ENCODE measurements around the gene GOLT1A. TPM values are rescaled to one million over a fixed set of nuclear protein-coding genes. Genes with fewer than 3 reads are reported as not detected.
A peak's percentile ranks its signal among the peaks of the same experiment; 100 is the strongest.

GOLT1A gene
- total RNA-seq, 1 experiment from 2014 or later: not detected

DNA sequence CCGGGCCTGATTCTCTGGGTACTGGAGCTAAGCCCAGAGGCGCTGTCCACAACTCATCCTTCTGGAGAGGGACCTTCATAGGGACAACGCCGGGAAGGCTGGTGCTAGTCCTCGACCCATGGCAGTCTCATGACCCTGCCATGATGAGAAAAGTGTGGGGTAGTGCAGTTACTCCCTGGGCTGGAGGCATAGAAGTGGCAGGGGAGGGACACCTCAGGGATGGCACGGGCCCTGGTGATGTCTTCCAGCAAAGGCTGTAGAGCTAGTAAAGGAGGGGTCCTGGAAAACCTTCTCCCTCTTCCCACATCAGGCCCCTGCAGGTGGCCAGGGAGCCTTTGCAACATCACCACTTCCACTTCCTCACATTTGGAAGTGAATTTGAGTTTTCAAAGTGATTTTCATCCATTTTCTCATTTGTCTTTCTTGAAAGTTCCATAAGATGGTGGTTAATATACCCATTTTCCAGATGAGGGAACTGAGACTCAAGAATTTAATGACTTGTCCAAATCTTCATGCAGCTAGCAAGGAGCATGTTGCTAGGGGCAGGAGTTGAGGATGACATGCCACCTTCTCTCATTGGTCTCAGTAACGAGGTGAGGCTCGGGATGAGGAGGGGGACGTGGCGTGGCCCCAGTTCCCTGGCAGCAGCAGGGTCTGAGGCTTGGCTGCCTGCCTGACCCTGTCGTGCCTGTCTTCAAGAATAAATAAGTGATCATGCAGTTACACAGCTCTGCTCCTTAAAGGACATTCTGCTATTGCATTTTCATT, 3.3 kb upstream of the GOLT1A start:
- Histone ChIP-seq H3K4me3 (no peak overlapping the region), H3K36me3 (no peaks in the 10 kb centered on the region), H3K27me3 (no peaks in the 10 kb centered on the region), H3K9me3 (replicated peaks) (no peaks in the 10 kb centered on the region), H3K27ac (no peak overlapping the region), H3K4me1 (no peaks in the 10 kb centered on the region)
- no peak for DNase-seq

DNA sequence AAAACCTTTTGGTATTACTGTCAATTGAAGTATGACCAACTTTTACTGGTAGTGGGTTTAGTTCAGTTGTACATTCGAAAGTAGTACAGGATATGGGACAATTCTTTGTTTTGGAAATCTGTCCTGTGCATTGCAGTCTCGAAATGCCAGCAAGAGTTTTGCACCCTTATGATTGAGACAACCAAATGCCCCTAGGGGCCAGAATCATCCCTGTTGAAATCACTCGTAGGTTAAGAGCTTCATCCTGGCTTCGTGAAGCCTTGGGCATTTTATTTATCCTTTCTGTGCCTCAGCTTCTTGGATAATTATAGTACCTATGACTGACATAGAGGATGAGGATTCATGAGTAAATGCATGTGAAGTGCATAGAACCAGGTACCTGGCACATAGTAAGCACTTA, 2.4 kb upstream of the GOLT1A start:
- H3K9me3 ChIP-seq (replicated peaks): no peaks in the 10 kb centered on the region
- no peaks in the 10 kb centered on the region for H3K4me1 ChIP-seq
- no peak overlapping the region for H3K4me3 ChIP-seq
- no peaks in the 10 kb centered on the region for H3K27me3 ChIP-seq
- DNase-seq: no peak
- H3K27ac ChIP-seq: no peak overlapping the region
- no peaks in the 10 kb centered on the region for H3K36me3 ChIP-seq

DNA sequence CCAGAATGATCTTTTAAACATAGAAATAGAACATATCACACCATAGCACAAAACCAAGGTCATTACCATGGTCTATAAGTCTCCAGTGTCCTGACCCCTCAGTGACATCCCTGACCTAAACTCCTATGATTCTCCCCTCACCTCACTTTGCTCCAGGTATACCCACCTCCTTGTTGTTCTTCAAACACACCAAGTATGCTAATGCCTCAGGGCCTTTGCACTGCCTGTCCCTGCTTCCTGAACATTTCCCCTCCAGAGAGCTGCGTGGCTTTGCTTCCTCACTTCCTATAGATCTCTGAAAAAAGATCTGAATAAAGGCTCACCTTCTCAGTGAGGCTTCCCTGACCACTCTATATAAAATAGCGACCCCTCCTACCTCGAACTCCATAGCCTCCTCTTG, 1.1 kb downstream of the GOLT1A start:
- Histone ChIP-seq H3K27ac (no peak overlapping the region), H3K4me3 (no peak overlapping the region), H3K36me3 (no peaks in the 10 kb centered on the region), H3K27me3 (no peaks in the 10 kb centered on the region), H3K9me3 (replicated peaks) (no peaks in the 10 kb centered on the region), H3K4me1 (no peaks in the 10 kb centered on the region)
- no peak for DNase-seq

DNA sequence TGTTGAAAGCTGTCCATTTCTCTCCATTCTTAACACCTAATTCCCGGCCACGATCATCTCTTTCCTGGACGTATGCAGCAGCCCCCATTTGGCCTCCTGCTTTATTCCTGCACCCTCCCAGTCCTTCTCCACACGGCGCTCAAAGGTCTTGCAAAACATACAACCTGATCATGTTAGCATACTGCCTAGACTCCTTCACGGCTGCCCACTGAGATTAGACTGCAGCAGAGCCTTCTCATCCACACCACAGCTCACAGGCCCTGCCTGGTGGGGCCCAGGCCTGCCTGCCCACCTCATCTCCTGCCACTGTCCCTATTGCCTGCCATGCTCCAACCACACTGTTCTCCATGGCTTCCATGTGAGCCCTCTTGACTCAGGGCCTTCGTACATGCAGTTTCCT, 2.7 kb downstream of the GOLT1A start:
- H3K4me1 ChIP-seq: no peaks in the 10 kb centered on the region; the same call in 1 of the 2 replicates
- DNase-seq: no peak
- H3K27me3 ChIP-seq: no peaks in the 10 kb centered on the region
- no peak overlapping the region for H3K4me3 ChIP-seq
- H3K36me3 ChIP-seq: no peaks in the 10 kb centered on the region
- no peak overlapping the region for H3K27ac ChIP-seq
- no peaks in the 10 kb centered on the region for H3K9me3 ChIP-seq (replicated peaks)

DNA sequence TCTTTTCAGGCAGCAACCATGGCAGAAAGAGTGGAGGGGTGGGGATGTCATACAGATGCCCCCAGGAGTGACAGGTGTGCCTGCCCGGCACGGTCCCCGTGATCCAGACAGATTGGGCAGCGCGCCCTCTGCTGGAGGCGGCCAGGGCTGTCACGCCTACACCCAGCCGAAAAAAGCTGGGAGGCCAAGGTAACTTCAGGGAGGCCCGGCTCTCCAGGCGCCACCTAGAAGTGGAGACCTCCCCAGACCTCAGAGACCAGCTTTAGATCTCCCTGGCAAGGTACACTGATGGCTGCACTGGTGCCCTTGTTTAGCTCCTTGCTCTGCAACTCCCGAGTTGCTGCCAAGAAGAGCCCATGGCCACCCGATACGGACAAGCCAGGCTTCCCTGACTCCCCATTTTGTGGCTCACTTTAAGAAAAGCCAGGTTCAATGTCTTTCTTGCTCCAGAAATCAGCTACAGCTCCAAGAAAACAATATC, 6.6 kb downstream of the GOLT1A start:
- Histone ChIP-seq H3K4me3 (no peak overlapping the region), H3K9me3 (replicated peaks) (no peaks in the 10 kb centered on the region; the same call in 1 of the 2 replicates), H3K27ac (no peak overlapping the region), H3K36me3 (no peaks in the 10 kb centered on the region), H3K27me3 (peaks cover 3% of the 10 kb centered on the region; the same call in 1 of the 2 replicates), H3K4me1 (no peaks in the 10 kb centered on the region; the same call in 1 of the 2 replicates)
- peak; percentile 74 to 84 for DNase-seq

DNA sequence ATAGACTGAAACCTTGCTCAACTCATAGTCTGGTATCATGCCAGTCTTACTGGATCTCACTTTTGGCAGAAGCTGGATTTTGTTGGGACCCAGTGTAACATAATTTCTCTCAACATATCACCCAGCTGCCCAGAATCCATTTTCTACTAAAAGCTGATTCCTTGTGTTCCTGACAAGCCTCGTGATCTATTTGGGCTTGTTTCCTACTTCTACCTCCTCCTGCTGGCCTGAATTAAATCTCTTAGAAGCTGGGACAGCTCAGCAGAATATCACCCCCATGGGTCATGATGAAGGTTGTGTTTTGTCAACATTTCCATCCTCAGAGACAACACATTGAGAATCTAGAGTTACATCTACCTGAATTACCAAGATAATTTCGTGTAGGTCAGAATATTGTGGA, 7.7 kb downstream of the GOLT1A start:
- Histone ChIP-seq H3K4me3 (no peak overlapping the region), H3K9me3 (replicated peaks) (no peaks in the 10 kb centered on the region; the same call in 1 of the 2 replicates), H3K27ac (no peak overlapping the region), H3K27me3 (peaks cover 3% of the 10 kb centered on the region; the same call in 1 of the 2 replicates), H3K4me1 (no peaks in the 10 kb centered on the region; the same call in 1 of the 2 replicates), H3K36me3 (no peaks in the 10 kb centered on the region)
- DNase-seq: no peak

DNA sequence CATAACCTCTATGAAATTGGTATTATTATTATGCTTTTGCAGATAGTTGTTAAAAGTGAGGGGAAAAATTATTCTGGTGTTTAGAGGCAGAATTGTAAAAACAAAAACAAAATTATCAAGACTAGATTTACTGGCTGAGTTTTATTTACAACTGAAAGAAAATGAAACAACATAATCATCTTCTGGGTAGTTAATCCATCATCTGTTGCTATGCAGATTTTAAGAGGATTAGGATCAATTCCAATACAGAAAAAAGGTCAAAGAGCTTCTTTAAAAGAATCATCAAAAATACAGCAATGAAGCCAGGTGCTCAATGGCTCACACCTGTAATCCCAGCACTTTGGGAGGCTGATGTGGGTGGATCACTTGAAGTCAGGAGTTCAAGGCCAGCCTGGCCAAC, 8.3 kb downstream of the GOLT1A start:
- no peak for DNase-seq
- no peaks in the 10 kb centered on the region for H3K36me3 ChIP-seq
- H3K9me3 ChIP-seq (replicated peaks): no peaks in the 10 kb centered on the region; the same call in 1 of the 2 replicates
- H3K27ac ChIP-seq: no peak overlapping the region
- no peaks in the 10 kb centered on the region; the same call in 1 of the 2 replicates for H3K4me1 ChIP-seq
- peaks cover 3% of the 10 kb centered on the region; the same call in 1 of the 2 replicates for H3K27me3 ChIP-seq
- H3K4me3 ChIP-seq: no peak overlapping the region

DNA sequence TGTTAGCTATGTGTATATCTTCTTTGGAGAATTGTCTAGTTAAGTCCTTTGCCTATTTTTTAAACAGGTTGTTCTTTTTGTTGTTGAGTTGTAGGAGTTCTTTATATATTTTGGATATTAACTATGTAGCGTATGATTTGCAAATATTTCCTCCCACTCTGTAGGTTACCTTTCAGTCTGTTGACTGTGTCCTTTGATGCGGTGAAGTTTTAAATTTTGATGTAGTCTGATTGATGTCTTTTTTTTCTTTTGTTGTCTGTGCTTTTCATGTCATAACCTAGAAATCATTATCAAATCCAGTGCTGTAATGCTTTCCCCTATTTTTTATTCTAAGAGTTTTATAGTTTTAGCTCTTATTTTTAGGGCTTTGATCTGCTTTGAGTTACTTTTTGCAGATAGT, 8.8 kb downstream of the GOLT1A start:
- no peaks in the 10 kb centered on the region; the same call in 1 of the 2 replicates for H3K4me1 ChIP-seq
- peaks cover 3% of the 10 kb centered on the region; the same call in 1 of the 2 replicates for H3K27me3 ChIP-seq
- no peak for DNase-seq
- H3K9me3 ChIP-seq (replicated peaks): no peaks in the 10 kb centered on the region; the same call in 1 of the 2 replicates
- no peaks in the 10 kb centered on the region for H3K36me3 ChIP-seq
- no peak overlapping the region for H3K27ac ChIP-seq
- H3K4me3 ChIP-seq: no peak overlapping the region

DNA sequence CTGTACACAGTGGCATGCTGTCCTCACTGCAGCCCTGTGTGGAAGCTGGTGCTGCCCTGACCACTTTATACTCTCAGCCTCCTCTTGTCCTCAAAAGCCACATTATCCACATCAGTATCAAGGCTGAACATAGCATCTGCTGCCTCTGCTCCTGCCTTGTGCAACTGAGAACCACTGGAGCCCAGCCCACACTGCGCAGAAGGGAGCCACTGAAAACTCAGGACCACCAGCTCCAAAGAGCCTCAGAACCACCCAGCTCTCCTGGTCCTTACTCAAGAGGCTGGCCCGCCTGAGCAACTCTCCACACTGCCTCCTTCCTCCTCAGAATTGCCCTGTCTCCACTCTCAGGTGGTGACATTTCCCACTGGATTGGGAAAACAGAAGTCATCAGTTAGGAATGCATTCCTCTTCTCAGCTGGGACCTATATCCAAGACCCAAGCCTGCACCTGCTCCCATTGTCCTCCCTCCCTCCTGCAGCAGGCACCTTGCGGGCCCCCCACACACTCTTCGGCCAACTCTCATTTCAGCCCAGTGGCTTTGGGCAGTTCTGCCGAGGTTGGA, 10.5 kb downstream of the GOLT1A start:
- no peaks in the 10 kb centered on the region for H3K36me3 ChIP-seq
- no peak for DNase-seq
- H3K4me1 ChIP-seq: peaks cover 9% of the 10 kb centered on the region; the same call in 1 of the 2 replicates
- no peak overlapping the region for H3K4me3 ChIP-seq
- peaks cover 3% of the 10 kb centered on the region for H3K27me3 ChIP-seq
- no peak overlapping the region for H3K27ac ChIP-seq
- no peaks in the 10 kb centered on the region; the same call in 1 of the 2 replicates for H3K9me3 ChIP-seq (replicated peaks)

DNA sequence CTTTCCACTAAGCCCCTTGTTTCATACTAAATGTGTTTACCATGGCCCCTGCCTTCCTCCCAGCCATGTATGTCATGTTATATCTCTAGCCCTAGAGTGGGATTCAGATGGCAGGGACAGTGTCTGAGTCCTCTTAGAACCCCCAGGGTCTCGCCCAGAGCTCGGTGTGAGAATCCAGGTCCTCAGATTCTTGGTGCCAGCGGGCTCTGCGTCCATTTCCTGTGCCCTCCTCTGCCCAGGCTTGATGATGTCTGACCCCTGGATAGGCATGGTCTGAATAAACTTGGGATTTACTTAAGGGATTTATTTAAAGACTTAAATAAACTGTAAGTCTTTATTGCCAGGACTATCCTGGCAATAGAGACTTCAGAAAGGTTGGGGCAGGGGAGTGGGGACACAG, 11.3 kb downstream of the GOLT1A start:
- Histone ChIP-seq H3K36me3 (no peaks in the 10 kb centered on the region), H3K27ac (no peak overlapping the region), H3K4me1 (peaks cover 10% of the 10 kb centered on the region; the same call in 1 of the 2 replicates), H3K27me3 (peaks cover 3% of the 10 kb centered on the region), H3K4me3 (no peak overlapping the region), H3K9me3 (replicated peaks) (no peaks in the 10 kb centered on the region; the same call in 1 of the 2 replicates)
- DNase-seq: no peak

DNA sequence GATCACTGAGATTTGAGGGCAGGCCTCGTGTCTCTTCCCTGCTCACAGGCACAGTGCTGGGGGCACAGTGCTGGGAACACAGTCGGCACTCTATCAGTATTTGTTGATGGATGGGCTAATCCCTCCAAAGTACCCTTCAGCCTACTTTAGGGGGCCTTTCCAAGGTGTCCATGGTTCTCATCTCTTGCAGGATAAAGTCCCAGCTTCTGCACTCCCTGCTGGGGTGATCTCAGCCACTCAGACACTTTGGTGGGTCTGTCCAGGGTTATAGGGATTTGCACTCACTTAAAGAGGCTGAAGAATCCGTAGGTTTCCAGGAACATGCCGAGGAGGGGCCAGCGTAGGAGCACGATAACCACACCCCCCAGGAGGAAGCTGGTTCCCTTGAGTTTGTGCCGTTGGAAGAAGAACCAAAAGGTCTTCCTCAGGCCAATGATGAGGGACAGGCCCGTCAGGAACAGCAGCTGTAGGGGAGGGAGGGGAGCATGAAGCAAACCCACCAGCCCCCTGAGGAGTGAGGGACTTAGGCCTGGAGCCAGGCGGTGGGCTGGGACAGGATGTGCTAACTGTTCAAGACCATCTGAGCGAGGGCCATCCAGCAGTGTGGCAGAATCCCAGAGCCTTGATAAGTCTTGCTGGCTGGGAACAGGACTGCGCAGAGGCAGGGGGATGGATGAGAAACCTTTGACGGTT, 12.3 kb downstream of the GOLT1A start:
- no peaks in the 10 kb centered on the region for H3K36me3 ChIP-seq
- no peak overlapping the region for H3K4me3 ChIP-seq
- peaks cover 10% of the 10 kb centered on the region; the same call in 1 of the 2 replicates for H3K4me1 ChIP-seq
- no peak for DNase-seq
- H3K9me3 ChIP-seq (replicated peaks): no peaks in the 10 kb centered on the region; the same call in 1 of the 2 replicates
- no peak overlapping the region for H3K27ac ChIP-seq
- peaks cover 3% of the 10 kb centered on the region for H3K27me3 ChIP-seq

DNA sequence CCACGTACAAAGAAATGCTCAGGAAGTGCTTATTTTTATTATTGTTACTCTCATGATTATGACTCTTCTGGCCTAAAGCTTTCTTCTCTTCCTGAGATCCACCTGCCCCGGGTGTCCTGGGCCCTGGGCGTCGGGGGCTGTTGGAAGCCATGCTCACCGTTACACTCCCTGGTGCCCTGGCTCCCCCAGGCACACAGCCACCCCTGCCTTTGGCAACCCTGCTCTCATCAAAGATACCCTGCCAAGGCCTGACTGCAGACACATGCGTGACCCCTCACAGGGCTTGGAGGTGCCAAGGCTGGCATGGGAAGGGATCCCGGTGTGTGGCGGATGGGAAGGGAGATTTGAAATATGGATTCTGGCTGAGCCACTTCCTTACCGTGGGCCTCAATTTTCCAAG, 14.2 kb downstream of the GOLT1A start:
- H3K36me3 ChIP-seq: no peaks in the 10 kb centered on the region
- H3K27ac ChIP-seq: no peak overlapping the region
- H3K4me1 ChIP-seq: peaks cover 20% of the 10 kb centered on the region
- H3K27me3 ChIP-seq: no peaks in the 10 kb centered on the region; the same call in 1 of the 2 replicates
- no peak for DNase-seq
- no peak overlapping the region for H3K4me3 ChIP-seq
- no peaks in the 10 kb centered on the region; the same call in 1 of the 2 replicates for H3K9me3 ChIP-seq (replicated peaks)

DNA sequence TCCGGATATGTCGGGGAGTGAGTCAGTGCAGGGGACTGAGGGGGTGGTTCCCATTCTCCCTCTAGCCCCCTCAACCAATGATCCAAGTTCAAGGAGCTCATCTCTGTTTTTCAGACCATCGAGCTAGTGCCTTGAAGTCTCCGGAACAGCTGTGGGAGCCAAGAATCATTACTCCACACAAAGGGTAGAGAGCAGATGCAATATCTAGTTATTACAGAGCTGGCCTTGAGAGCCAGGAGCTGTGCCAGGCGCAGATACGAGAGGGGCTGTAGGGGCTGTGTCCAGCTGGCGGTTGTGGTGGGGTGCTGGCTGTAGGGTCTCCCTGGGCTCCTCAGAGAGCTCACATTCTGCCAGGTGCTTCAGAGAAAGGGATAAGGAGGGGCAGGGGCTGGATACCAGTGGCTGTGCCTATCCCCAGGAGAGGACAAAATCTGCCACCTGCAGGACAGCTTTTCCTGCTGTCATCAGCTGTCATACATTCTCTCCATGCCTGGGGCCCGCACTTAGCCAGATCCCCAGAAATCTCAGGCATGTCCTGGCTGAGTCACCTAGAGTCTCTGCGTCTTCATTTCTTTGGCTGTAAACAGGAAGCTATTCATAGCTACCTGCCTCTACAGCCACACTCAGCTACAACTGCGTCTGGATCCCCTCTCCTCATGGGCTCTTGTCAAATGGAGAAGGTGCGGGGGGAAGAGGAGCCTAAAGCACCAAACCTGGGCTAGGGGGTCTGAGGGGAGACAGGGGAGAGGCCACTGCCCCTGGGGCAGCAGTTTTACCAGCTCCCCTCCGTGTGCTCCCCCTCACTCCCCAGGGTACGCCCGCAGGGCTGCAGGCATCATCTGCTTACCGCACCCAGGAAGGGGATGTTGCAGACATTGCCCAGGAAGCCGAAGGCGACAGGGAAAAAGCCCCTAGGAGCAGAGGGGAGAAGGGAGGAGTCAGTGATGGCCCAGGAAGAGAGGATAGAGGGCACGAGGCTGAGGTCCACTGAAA, 15.1 kb downstream of the GOLT1A start:
- H3K4me3 ChIP-seq: no peak overlapping the region
- DNase-seq: peak; percentile 35 to 47
- 0 out of 2 replicates have a peak overlapping the region, but pooled peaks have one; percentile 4 for H3K27ac ChIP-seq
- no peaks in the 10 kb centered on the region for H3K9me3 ChIP-seq (replicated peaks)
- no peaks in the 10 kb centered on the region for H3K36me3 ChIP-seq
- peaks cover 20% of the 10 kb centered on the region for H3K4me1 ChIP-seq
- H3K27me3 ChIP-seq: no peaks in the 10 kb centered on the region; the same call in 1 of the 2 replicates

DNA sequence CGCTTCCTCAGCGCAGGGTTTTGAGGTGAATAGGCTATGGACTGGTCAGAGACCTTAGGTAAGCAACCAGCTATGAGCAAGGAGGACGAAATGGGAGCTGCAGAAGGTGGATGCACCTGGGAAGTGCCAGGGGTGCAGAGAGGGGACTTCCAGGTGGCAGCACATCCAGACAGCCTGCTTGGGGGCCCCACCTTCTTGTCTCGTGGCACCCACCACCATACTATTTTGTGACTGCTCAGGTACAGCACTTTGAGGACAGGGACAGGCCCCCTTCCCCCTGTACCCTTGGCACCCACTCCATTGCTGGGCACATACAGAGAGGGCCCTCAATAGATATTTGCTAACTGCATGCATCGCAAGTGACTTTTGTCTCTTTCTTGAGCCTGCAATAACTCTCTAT, 16.7 kb downstream of the GOLT1A start:
- no peak for DNase-seq
- Histone ChIP-seq H3K36me3 (no peaks in the 10 kb centered on the region), H3K27ac (no peak overlapping the region), H3K27me3 (no peaks in the 10 kb centered on the region; the same call in 1 of the 2 replicates), H3K4me1 (peaks cover 20% of the 10 kb centered on the region), H3K4me3 (no peak overlapping the region), H3K9me3 (replicated peaks) (no peaks in the 10 kb centered on the region)
